OCI-M1 (cell line): ENCODE results near the gene C1R.
"Not testable (repeated sequence)": the region's sequence is repeated elsewhere in the genome, so short reads cannot be mapped to it uniquely, and the experiment has no call there.

ENCODE experiments used
- DNase-seq: peaks from one replicate; lab custom pipeline; 2025; lab: John Stamatoyannopoulos, UW

C1R gene

DNA sequence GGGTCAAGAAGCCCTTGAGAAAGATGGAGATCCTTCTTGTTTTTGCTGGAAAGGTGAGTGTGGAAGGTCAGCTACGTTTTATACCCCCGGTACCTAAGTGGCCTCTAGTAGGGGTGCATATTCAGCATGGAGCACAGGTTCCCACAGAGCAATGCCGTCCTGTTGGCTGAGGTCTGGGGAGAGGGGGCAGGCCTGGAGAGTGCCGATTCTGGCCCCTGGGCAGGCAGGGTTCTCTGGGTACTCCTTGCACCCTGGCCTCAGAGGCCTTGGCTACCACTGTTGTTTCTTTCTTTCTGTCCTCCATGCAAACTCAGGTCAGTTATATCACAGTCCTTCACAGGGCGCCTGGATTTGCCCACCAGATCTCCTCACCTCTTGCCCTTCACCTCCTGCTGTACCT, 27.9 kb upstream of the C1R start:
- no peak for DNase-seq

GRCh38 chr12:7118881-7119280, 26.6 kb upstream of the C1R start:
- peak; percentile 59 for DNase-seq

GRCh38 chr12:7117670-7118069, 25.4 kb upstream of the C1R start:
- no peak for DNase-seq

GRCh38 chr12:7116916-7117315, 24.7 kb upstream of the C1R start:
- no peak for DNase-seq

DNA sequence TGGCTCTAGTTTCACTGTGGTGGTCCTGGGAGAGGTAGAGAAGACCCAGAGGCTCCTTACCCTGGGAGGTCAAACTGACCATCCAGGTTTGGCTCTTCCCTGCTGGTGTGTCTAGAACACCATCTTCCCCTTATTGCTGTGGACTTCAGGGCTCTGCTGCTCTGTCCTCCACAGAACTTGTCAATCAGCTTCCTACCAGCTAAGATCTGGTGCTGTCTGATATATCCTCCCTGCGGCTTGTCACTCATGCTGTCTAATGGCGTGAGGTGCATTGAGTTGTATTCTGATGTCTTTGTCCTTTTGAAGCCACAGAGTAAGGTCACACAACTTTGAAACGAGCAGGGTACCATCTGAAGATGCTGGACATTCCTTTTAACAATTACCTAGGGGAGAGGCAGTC, 24.0 kb upstream of the C1R start:
- no peak for DNase-seq

GRCh38 chr12:7114851-7115250, 22.6 kb upstream of the C1R start:
- no peak for DNase-seq

DNA sequence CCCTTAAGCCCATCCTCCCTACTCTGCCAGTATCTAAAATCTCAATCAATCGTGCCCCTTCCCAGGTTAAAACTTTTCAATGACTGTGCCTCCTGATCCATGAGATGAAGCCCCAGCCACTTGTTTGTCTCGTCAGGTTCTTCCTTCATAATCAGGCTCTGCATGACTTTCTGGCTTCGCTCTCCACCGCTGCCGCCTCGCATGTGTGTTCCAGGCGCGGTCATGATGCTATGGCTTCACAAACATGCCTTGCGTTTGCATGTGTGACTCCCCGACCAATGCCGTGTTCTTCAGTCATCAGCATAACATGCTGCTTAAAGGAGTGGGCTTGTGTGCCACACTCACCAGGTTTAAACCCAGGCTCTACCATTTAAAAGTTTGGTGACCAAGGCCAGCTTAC, 21.8 kb upstream of the C1R start:
- DNase-seq: no peak

- peak; percentile 72 for DNase-seq
Observed at GRCh38 chr12:7113389-7113871, 21.2 kb upstream of the C1R start.

- DNase-seq: no peak
Observed at GRCh38 chr12:7112041-7112440, 19.8 kb upstream of the C1R start.

GRCh38 chr12:7110661-7111060, 18.4 kb upstream of the C1R start:
- no peak for DNase-seq

- DNase-seq: no peak
Observed at GRCh38 chr12:7109572-7109920, 17.3 kb upstream of the C1R start.

GRCh38 chr12:7108796-7109571, 16.7 kb upstream of the C1R start, which contains the start of gene C1RL:
TSS of gene C1RL (minus strand) at chr12:7109214. CDS start at chr12:7109180, 34 bp downstream.
- DNase-seq: peak; percentile 96

- DNase-seq: peak; percentile 85
Observed at GRCh38 chr12:7108003-7108795, 16.0 kb upstream of the C1R start.

DNA sequence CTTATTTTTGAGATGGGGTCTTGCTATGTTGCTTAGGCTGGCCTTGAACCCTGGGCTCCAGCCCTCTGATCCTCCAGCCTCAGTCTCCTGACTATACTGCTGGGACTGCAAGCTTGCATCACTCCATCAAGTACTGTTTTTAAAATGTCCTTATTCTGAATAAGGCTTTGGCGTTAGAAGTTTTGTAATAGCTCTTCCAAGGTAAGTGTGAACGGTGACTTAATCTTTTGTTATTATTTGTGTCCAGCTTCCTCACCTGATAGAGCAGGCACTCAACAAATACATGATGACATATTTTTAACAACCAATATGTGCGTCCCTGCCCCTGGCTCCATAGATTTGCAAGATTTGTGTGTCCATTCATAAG, 15.4 kb upstream of the C1R start:
- DNase-seq: peak; percentile 57

DNA sequence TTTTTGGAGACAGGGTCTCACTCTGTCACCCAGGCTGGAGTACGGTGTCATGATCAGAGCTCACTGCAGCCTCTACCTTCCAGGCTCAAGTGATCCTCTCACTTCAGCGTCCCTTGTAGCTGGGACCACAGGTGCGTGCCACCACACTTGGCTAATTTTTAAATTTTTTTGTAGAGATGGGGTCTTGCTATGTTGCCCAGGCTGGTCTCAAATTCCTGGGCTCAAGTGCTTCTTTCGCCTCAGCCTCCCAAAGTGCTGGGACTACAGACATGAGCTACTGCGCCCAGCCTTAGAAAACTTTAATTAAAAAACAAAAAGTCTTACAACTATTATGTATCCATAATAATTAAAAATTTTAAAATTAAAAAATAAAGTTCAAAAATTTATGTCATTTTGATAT, 14.9 kb upstream of the C1R start:
- DNase-seq: not testable (repeated sequence)

DNA sequence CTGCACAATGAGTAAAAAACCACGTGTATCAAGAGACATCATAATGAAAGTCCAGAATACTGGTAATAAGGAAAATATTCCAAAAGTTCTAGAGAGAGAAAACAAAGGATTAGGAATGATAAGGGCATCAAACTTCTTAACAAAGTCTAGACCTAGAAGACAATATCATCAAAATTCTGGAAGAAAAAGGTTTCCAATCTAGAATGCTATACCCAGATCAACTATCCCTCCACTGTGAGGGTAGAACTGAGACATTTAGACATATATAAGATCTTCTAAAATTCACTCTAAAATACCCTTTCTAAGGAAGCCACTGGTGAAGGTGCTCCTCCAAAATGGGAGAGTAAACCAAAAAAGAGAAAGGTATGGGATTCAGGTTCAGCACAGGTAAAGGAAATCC, 13.8 kb upstream of the C1R start:
- DNase-seq: no peak

DNA sequence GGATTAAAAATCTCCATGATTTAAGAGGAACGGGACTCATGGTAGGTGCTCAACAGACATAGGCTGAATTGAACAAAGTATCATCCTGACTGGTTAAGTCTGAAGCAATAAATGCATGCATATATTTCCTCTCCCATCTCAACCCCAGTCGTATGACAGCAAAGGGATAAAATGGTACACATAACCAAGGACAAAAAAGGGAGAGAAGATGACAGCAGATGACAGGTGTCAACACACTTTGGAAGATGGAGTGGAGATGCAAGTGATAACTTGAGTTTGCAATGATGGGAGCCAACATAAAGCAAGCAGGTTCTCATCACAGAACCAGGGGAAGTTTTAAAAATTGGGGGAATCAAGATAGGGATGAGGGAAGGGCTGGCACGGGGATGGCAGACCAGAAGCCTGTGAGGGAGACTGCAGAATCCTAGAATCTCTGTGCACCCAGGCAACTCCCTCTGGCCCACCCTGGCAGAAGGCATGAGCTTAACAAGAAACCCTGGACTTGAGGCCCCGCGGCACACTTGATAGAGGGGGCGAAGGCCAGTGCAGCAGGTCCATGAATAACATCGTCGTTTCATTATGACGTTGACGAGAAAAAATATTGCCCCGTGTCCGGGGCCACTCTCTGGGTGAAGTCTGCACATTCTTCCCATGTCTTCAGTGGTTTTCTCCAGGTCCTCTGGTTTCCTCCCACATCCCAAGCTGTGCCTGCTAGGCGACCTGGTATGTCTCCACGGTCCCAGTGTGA, 11.8 kb upstream of the C1R start:
- DNase-seq: no peak

GRCh38 chr12:7102582-7102981, 10.3 kb upstream of the C1R start:
- no peak for DNase-seq

- DNase-seq: no peak
Observed at GRCh38 chr12:7101694-7102131, 9.5 kb upstream of the C1R start.

- DNase-seq: no peak
Observed at GRCh38 chr12:7101047-7101693, 8.9 kb upstream of the C1R start.

- DNase-seq: no peak
Observed at GRCh38 chr12:7100239-7100638, 8.0 kb upstream of the C1R start.
